PC-3 (cell line): Measurements from ENCODE around the gene KCTD15. TPM values are rescaled to one million over a fixed set of nuclear protein-coding genes. Genes with fewer than 3 reads are reported as not detected.

Experiments used
- ATAC-seq: fragments of 200-7000 bp; cut with Tn5 transposase; 2 replicates; pipeline ENCODE4 v1.9.1; 2020; ENCODE audit warnings: mild to moderate bottlenecking, moderate library complexity
- BruUV-seq: library from RNA; stranded (reverse); fragments of 400-500 nt; replicated peaks from 2 replicates; lab custom pipeline; 2021; lab: Mats Ljungman, UMichigan
- CTCF ChIA-PET: fragments of 300-600 bp; sonication (Branson Sonifier 250); formaldehyde crosslinking; loops from one replicate; lab custom pipeline; 2022; ENCODE audit warnings: antibody characterized with exemption; lab: Charles Lee
- POLR2A ChIA-PET: fragments of 300-600 bp; sonication (Branson Sonifier 250); formaldehyde crosslinking; loops from one replicate; lab custom pipeline; 2022; ENCODE audit warnings: antibody characterized with exemption; ENCODE audit not compliant: unreplicated experiment; lab: Charles Lee
- DNase-seq: peaks from one replicate; pipeline ENCODE4 v3.0.0-alpha.2; 2015
- H2AFZ ChIP-seq: fragments of 300-600 bp; sonication (generic); 2 replicates; pipeline ENCODE4 v1.6.0; 2016; ENCODE audit warnings: antibody characterized with exemption, low read length
- H3F3A ChIP-seq: fragments of 300-600 bp; sonication (generic); one replicate; pipeline ENCODE4 v1.6.0; 2017; ENCODE audit warnings: antibody characterized with exemption, low read length, control low read depth, mild to moderate bottlenecking; ENCODE audit not compliant: unreplicated experiment
- H3K27ac ChIP-seq: fragments of 300-600 bp; sonication (generic); 2 replicates; pipeline ENCODE4 v1.5.1; 2016; ENCODE audit warnings: mild to moderate bottlenecking, low read length
- H3K27me3 ChIP-seq: fragments of 300-600 bp; sonication (generic); 2 replicates; pipeline ENCODE4 v1.6.1; 2016; ENCODE audit warnings: low read length, mixed read lengths
- H3K36me3 ChIP-seq: fragments of 300-600 bp; sonication (generic); 2 replicates; pipeline ENCODE4 v1.6.1; 2016; ENCODE audit warnings: low read depth, mixed run types, low read length, mixed read lengths
- H3K4me1 ChIP-seq: fragments of 300-600 bp; sonication (generic); 2 replicates; pipeline ENCODE4 v1.5.1; 2016; ENCODE audit warnings: low read length; ENCODE audit not compliant: insufficient read depth
- H3K4me2 ChIP-seq: fragments of 300-600 bp; sonication (generic); 2 replicates; pipeline ENCODE4 v1.6.0; 2016; ENCODE audit warnings: low read length
- H3K4me3 ChIP-seq: fragments of 300-600 bp; sonication (generic); 2 replicates; pipeline ENCODE4 v1.5.1; 2016; ENCODE audit warnings: mild to moderate bottlenecking, low read length, mixed read lengths
- H3K79me2 ChIP-seq: fragments of 300-600 bp; sonication (generic); 2 replicates; pipeline ENCODE4 v1.6.1; 2017; ENCODE audit warnings: low read length, mixed read lengths
- H3K9ac ChIP-seq: fragments of 300-600 bp; sonication (generic); 2 replicates; pipeline ENCODE4 v1.6.0; 2016; ENCODE audit warnings: mild to moderate bottlenecking, low read length
- H3K9me2 ChIP-seq: fragments of 300-600 bp; sonication (generic); replicated peaks from 2 replicates; pipeline ENCODE4 v1.6.1; 2016; ENCODE audit warnings: mixed run types, low read length, mixed read lengths
- H3K9me3 ChIP-seq: fragments of 300-600 bp; sonication (generic); 2 replicates; pipeline ENCODE4 v1.6.1; 2016; ENCODE audit warnings: low read length, mixed read lengths
- H4K20me1 ChIP-seq: fragments of 300-600 bp; sonication (generic); 2 replicates; pipeline ENCODE4 v1.6.1; 2016; ENCODE audit warnings: low read length, mixed read lengths
- EZH2 ChIP-seq: fragments of 300-600 bp; sonication (generic); IDR thresholded peaks from one replicate; pipeline ENCODE4 v1.6.1; 2017; ENCODE audit warnings: antibody characterized with exemption, mild to moderate bottlenecking, low read length; ENCODE audit not compliant: unreplicated experiment
- EZH2phosphoT487 ChIP-seq: fragments of 300-600 bp; sonication (generic); IDR thresholded peaks from 2 replicates; pipeline ENCODE4 v1.6.1; 2018; ENCODE audit warnings: mild to moderate bottlenecking, antibody characterized with exemption, low read length, borderline replicate concordance
- intact Hi-C: fragments of 100-400 bp; cut with micrococcal nuclease; formaldehyde crosslinking; loops from 2 replicates; pipeline ENCODE4 v1.9.0; 2023
- total RNA-seq: library from RNA; depleted of rRNA; stranded (reverse); fragments of >200 nt; gene quantifications from 2 replicates; pipeline ENCODE4 v1.2.3, GENCODE V29; 2014
- TF ChIP-seq, protein P1 (sequence below): fragments of 300-600 bp; sonication (generic); conservative IDR thresholded peaks from 2 replicates; pipeline ENCODE4 v1.5.1; 2017; ENCODE audit warnings: antibody characterized with exemption, low read depth, mild to moderate bottlenecking, low read length

The KCTD15 gene
- total RNA-seq, 1 experiment from 2014 or later, result 58.2 TPM

DNA sequence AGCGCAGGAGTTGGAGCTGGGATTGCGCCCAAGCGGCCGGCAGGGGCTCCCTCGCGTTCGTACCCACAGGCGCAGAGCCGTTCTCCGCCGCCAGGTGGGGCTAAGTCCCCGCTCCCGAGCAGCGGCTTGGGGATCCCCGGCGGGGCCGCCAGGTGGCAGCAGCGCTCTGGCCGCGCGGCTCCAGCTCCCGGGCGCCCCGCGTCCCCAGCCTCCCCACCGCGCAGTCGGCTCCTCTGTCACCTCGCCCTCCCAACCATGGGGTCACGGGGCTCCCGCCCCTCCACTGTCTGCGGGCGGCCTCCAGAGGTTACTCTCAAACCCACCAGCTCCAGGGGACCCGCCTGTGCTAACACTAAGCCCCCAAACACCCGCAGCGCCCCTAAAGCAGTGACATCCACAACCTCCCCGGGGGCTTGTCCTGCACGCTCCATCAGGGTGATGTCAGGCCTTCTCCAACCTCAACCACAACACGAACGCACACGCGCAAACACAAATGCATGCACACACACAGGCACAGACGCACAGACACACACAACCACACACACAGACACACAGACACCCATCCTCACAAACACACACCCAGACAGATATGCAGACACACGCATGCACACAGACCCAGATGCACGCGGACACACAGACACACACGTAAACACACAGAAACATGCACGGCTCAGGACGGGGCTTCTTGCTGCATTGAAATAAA is 18.4 kb upstream of the KCTD15 start:
- Histone ChIP-seq H3K27me3 (no peaks in the 10 kb centered on the region), H3F3A (no peaks in the 10 kb centered on the region), H3K79me2 (no peaks in the 10 kb centered on the region), H3K4me3 (peak overlapping the region; percentile 51), H3K9ac (no peak overlapping the region), H3K4me2 (peak overlapping the region; percentile 90), H3K36me3 (no peaks in the 10 kb centered on the region), H3K9me3 (no peaks in the 10 kb centered on the region), H3K9me2 (no peaks in the 10 kb centered on the region), H2AFZ (peak overlapping the region; percentile 87; the same call in 1 of the 2 replicates), H3K4me1 (peaks cover 4% of the 10 kb centered on the region; the same call in 1 of the 2 replicates), H4K20me1 (no peaks in the 10 kb centered on the region), H3K27ac (no peak overlapping the region)
- TF ChIP-seq, protein P1, sequence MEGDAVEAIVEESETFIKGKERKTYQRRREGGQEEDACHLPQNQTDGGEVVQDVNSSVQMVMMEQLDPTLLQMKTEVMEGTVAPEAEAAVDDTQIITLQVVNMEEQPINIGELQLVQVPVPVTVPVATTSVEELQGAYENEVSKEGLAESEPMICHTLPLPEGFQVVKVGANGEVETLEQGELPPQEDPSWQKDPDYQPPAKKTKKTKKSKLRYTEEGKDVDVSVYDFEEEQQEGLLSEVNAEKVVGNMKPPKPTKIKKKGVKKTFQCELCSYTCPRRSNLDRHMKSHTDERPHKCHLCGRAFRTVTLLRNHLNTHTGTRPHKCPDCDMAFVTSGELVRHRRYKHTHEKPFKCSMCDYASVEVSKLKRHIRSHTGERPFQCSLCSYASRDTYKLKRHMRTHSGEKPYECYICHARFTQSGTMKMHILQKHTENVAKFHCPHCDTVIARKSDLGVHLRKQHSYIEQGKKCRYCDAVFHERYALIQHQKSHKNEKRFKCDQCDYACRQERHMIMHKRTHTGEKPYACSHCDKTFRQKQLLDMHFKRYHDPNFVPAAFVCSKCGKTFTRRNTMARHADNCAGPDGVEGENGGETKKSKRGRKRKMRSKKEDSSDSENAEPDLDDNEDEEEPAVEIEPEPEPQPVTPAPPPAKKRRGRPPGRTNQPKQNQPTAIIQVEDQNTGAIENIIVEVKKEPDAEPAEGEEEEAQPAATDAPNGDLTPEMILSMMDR, result peak; percentile 96
- TF ChIP-seq EZH2, result no peak
- intact Hi-C loops, result loop anchor here (1.0 kb wide), 2 partner anchors 220 to 318 kb away; no protein-coding TSS in a partner anchor
- POLR2A ChIA-PET, result interaction anchor here (0.5 kb wide), 1 partner anchor 16 kb away, joined by 4 read pairs; no protein-coding TSS in a partner anchor
- peak; percentile 82 for ATAC-seq
- no TSS peak for BruUV-seq
- peak; percentile 74 for DNase-seq
- CTCF ChIA-PET, result interaction anchor here (0.5 to 1.2 kb wide), 8 partner anchors 17 to 522 kb away, joined by 3 to 17 read pairs (median 4); partner anchors contain the start of gene KCTD15

DNA sequence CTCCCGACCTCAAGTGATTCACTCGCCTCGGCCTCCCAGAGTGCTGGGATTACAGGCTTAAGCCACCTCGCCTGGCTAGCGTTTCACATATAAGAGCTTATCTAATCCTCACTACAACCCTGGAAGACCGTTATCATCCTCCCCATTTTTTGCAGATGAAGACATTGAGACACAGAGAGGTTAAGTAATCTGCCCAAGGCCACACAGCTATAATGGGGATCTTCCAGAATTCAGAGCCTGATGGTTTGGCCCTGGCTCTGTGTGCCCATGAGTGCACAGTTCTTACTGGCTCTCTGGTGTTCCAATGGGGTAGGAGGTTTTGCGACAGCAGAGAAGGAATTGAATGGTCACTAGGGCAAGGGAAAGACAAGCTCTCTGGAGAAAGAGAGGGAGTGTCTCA is 16.8 kb upstream of the KCTD15 start:
- H3F3A ChIP-seq, result no peaks in the 10 kb centered on the region
- H3K27ac ChIP-seq, result no peak overlapping the region
- H3K9me2 ChIP-seq, result no peaks in the 10 kb centered on the region
- DNase-seq, result no peak
- H3K9me3 ChIP-seq, result no peaks in the 10 kb centered on the region
- intact Hi-C loops, result no loop called here
- no peak overlapping the region for H3K9ac ChIP-seq
- H3K4me1 ChIP-seq, result peaks cover 9% of the 10 kb centered on the region
- no peak overlapping the region for H2AFZ ChIP-seq
- H3K27me3 ChIP-seq, result no peaks in the 10 kb centered on the region
- no TSS peak for BruUV-seq
- CTCF ChIA-PET, result interaction anchor here (1.5 kb wide), 1 partner anchor 218 kb away, joined by 13 read pairs; no protein-coding TSS in a partner anchor
- H3K36me3 ChIP-seq, result no peaks in the 10 kb centered on the region
- no peak overlapping the region for H3K4me3 ChIP-seq
- POLR2A ChIA-PET, result no interaction called here
- no peaks in the 10 kb centered on the region for H4K20me1 ChIP-seq
- TF ChIP-seq EZH2 (no peak), EZH2phosphoT487 (no peak)
- TF ChIP-seq, protein P1, result no peak
- no peaks in the 10 kb centered on the region for H3K79me2 ChIP-seq
- H3K4me2 ChIP-seq, result no peak overlapping the region
- no peak for ATAC-seq

DNA sequence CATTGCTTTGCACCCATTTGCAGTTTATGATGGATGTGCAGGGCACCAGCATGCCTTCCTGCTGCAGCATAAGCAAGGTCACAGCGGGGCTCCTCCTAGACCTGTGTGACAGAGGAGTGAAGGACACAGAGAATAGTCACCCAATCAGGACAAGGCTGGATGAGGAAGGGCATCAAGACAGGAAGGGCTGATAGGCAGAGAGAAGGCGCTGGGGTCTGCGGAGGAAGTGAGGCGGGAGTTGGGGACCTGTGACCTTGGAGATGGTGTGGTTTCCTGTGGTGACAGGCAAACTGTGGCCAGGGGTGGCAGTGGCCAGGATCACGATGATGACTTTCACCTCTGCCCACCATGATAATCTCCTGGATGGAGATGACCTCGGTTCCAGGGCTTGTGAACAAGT is 16.4 kb upstream of the KCTD15 start:
- no peaks in the 10 kb centered on the region for H3K9me3 ChIP-seq
- no peaks in the 10 kb centered on the region for H3F3A ChIP-seq
- H3K4me3 ChIP-seq, result no peak overlapping the region
- ChIA-PET POLR2A (no interaction called here), CTCF (interaction anchor here (1.5 kb wide), 1 partner anchor 218 kb away, joined by 13 read pairs; no protein-coding TSS in a partner anchor)
- H3K9me2 ChIP-seq, result no peaks in the 10 kb centered on the region
- H3K79me2 ChIP-seq, result no peaks in the 10 kb centered on the region
- no TSS peak for BruUV-seq
- intact Hi-C loops, result no loop called here
- H3K4me2 ChIP-seq, result no peak overlapping the region
- H3K27me3 ChIP-seq, result no peaks in the 10 kb centered on the region
- DNase-seq (no peak), ATAC-seq (no peak)
- TF ChIP-seq, protein P1, result no peak
- TF ChIP-seq EZH2, result no peak
- H3K27ac ChIP-seq, result no peak overlapping the region
- peaks cover 13% of the 10 kb centered on the region for H3K4me1 ChIP-seq
- no peaks in the 10 kb centered on the region for H3K36me3 ChIP-seq
- no peaks in the 10 kb centered on the region for H4K20me1 ChIP-seq
- H2AFZ ChIP-seq, result no peak overlapping the region
- H3K9ac ChIP-seq, result no peak overlapping the region
